GM08714 (cell line): Measurements from ENCODE around the gene ZDHHC11B.
"Not testable (repeated sequence)": the region's sequence is repeated elsewhere in the genome, so short reads cannot be mapped to it uniquely, and the experiment has no call there.

Experiments
- H3K4me3 ChIP-seq: fragments of 200-500 bp; sonication (Bioruptor generic); 2 replicates; pipeline ENCODE4 v1.5.1; 2014; ENCODE audit warnings: mild to moderate bottlenecking, low read length, inconsistent platforms
- ZNF274 ChIP-seq: IDR thresholded peaks from 2 replicates; pipeline ENCODE4 v1.6.1; 2012; ENCODE audit warnings: mild to moderate bottlenecking, low read depth, low read length

ZDHHC11B gene

DNA sequence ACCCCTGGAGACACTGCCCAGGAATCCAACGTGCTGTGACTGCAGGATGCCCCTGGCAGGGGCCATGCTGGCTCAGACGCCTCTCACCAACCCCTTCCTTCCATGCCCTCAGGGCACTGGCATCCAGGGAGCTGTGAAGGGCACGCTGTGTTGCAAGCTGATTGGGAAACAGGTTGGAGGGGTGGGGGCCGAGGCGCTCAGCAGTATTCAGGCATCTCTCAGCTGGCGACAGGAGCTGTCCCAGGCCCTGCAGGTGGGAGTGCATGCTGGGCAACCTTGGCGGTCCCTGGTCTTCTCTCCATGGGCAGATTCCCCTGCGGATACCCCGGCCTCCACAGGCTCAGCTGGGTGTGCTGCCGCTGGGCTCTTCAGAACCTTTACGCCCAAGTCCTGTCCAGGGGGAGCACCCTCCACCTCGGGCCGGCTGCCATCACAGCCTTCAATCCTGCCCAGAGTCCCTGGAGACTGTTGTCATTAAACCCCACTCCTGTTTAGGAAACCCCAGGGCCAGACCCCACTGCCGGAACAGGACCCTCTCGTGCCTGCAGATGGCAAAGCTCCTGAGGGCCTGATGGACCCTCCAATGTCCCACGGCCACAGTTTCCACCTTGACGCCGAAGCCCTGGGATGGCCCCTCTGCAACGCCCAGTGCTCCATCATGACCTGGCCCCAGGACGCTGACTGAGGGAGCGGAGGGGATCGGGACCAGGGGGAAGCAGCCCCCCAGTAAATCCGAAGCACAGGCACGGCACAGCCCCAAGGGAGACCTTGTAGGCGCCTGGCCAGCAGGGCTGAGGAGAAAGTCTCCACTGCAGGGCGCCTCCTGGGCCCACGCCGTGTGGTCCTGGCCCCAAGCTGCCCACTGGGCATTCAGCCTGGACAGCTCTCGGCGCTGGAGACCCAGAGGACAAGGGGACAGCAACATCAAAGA lies 100.7 kb downstream of the ZDHHC11B start:
- no peak for TF ChIP-seq ZNF274
- no peak overlapping the region for H3K4me3 ChIP-seq

DNA sequence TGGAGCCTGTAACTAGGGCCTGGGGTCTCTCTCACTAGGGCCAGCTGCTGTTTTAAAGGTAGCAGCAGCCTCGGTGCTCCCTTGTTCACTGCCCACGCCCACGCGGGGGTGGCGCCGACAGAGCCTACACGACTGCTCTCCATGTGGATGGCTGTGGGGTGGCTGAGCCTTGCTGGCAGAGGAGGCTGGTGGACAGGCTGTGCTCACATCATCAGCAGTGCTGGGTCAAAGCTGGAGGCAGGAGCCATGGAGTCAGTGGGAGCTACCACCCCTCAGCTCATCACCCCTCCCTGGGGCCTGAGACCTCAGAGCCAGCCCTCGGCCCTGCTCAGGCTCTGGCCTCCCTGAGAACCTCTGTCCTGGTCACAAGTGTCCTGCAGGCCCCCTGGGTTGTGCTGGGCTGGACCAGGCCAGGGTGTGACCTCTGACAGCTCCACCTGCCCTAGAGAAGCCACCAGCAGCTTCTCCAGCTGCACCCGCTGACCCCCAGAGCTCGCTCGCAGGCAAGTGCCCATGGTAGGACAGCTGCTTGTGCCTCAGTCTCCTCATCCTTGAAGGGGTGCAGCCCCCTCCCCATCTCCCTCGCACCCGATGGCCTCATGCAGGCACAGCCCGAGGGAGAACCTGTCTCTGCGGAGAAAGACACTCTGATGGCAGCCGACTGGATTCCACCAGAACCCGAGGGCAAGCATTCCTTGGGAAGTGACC lies 101.7 kb downstream of the ZDHHC11B start:
- H3K4me3 ChIP-seq = not testable (repeated sequence)

DNA sequence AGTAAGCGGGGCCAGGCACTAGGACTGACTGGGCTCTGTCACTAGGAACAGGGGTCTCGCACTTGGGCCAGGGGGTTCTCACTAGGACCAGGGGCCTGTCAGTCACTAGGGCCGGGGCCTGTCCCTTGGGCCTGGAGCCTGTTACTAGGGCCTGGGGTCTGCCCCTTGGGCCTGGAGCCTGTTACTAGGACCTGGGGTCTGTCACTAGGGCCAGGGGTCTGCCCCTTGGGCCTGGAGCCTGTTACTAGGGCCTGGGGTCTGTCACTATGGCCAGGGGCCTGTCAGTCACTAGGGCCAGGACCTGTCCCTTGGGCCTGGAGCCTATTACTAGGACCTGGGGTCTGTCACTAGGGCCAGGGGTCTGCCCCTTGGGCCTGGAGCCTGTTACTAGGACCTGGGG lies 102.3 kb downstream of the ZDHHC11B start:
- H3K4me3 ChIP-seq = not testable (repeated sequence)

DNA sequence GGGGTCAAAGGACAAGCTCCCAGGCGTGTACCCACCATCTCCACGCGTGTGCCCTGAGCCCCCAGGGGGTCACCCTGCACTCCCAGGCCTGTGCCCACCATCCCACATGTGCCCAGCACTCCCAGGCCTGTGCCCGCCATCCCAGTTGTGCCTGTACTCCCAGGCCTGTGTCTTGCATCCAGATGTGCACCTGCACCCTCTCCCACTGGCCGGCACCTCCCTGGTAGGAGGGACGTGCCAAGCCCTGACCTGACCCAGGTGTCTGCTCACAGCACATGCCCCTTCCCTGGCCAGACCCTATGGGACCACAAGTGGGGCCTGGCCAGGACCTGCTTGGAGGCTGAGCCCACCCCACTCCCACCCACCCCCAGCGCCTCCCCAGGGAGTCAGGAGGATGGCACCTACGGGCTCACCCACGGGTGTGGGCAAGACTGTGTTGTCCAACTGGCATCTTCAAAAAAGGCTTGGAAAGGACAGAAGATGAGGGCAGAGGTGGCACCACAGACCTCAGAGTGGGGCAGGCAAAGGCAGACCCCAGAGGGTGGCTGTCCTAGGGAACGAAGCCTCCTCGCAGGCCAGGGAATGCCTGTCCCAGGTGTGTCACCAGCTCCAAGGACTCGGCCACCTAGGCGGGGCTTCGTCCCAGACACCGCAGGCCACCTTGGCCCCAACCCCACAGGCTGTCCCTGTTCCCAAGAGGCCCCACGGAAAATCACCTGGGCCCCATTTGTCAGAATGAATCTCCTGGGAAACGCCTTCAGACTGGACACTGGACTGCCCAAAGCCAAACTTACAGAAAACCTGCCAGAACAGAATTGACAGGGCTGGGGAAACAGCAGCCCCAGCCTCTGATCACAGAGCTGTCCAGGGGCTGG lies 103.0 kb downstream of the ZDHHC11B start:
- H3K4me3 ChIP-seq = not testable (repeated sequence)

DNA sequence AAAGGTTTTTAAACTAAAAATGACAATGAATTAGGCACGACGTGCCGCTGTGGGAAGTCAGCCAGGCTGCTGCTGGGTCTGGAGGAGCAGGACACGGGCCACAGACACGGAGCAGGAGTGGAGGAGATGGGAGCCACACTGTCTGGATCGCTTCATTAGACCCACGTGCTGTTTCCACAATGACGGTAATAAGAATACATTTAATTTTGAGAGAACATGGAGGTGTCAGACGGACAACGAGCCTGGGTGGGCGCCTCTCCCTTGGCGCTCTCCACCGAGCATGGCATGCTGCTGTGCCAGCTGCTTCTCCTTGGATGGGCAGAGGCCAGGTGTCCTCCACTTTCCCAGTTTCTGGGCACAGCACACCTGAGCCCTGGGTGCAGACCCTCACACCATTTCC lies 103.7 kb downstream of the ZDHHC11B start:
- H3K4me3 ChIP-seq = not testable (repeated sequence)

DNA sequence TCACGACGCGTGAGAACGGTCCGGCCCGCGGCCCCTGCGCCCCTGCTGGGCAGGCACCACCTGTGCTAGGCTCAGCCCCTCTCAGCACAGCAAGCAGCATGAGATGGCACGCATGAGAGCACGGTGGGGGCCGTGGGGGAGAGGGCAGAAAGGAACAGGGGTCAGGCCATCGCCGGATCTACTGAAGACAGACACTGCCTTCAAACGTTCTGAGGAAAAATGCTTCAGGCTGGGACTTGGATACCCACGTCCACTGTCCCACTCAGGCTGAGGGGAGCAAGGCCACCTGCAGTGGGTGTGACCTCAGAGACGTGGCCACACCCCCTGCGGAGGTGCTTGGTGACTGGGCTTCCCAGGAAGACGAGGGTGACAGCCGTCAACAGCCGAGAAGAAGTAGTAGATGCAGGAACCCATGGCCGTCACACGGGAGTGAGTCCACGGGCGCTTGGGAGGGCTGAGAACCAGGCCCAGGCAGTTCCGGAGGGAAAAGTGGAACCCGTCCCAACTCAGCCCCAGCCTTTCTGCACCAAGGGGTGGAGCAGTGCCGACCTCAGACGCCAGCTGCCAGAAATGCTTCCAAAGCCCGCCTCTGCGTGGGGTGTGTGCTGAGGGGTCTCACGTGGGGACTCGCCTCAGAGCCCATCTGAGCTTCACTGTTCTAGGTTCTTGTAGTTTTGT lies 104.3 kb downstream of the ZDHHC11B start:
- not testable (repeated sequence) for H3K4me3 ChIP-seq

DNA sequence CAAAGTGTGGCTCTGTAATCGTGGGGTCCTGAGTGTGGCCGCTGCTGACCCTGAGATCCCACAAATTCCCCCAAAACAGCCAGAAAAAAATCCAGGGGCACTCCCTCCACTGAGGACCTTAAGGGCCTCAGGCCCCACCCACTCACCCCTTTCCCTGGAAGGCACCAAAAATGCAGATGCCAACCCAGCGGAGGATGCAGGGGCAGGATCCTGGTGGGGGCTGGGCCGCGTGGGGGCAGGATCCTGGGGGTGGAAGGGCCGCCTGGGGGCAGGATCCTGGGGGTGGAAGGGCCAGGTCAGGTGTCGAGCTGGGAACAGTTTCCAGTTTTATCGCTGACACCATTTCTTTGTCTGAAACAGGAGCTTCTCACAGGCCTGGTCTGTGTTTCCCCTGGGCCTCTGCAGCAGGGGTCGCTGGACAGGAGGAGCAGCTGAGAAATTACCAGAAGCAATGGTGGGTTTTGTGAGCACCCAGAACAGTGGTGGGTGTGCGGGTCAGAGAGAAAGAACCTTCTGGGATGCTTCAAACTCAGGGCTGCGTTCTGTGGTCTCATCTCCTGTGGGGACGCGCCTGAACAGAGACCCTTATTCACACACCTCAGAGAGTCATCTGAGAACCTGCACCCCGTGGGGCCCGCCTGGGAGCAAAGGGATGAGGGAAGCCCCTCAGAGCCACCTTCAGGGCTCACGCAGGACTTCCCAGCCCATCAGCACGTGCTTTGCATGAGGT lies 105.2 kb downstream of the ZDHHC11B start:
- not testable (repeated sequence) for H3K4me3 ChIP-seq

DNA sequence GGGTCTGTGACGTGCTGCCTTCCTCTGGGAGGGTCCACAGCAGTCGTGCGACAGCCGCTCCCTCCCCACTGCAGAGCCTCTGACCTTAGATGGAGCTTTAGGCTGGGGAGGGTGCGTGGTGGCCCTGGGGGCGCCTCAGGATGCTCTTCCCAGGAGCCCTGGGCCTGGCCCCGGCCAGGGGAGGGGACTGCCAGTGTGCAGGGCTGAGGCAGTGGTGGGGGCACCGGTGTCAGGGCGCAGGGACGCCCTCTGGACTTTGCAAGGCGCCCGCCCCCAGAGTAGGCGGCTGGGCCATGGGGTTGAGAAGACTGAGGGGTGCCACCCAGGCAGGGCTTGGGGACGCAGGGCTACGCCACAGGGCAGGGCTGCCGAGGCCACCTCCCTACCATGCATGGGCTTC lies 106.0 kb downstream of the ZDHHC11B start:
- H3K4me3 ChIP-seq = not testable (repeated sequence)

DNA sequence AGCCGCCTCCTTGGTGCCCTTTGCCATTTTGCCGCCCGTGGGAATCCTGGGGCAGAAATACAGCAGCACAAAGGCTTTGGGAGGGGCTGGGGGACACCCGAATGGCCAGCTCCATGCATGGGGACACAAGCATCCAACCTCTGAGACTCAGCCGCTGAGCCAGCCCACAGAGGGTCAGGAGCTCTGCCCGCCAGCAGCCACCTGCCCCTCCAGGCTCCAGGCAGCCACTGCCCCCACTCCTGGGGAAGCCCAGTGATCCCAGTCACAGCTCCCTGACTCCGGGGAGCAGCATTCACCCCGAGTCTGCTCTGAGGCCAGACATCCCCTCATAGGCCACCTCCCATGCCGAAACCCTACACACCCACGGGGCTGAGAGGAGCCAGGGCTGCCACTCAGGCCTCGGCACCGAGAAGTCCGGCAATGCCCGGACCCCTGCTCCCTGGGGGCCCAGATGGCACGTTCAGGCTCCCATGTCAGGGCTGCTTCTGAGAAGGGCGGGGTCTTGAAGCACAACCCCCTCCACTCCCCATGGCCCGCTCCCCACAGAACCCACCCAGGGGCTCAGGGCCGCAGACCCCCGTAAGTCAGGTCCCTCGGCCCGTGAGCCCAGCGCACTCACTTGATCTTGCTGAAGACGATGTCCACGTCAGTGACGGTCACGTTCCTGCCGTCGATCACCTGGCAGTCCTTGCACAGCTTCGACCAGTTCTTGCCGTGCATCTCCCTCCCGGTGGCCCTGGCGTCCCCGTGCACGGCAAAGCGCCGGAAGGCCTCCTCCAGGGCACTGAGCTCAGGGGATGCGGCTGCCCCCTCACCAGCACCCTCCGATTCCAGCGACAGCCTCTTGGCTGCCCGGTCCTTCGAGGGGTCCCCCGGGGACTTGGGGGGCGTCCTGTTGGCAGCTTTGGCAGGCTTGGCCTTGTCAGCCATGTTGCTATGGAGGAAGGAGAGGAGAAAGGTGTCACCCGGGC lies 107.1 kb downstream of the ZDHHC11B start:
- no peak overlapping the region for H3K4me3 ChIP-seq
- TF ChIP-seq ZNF274 = no peak

DNA sequence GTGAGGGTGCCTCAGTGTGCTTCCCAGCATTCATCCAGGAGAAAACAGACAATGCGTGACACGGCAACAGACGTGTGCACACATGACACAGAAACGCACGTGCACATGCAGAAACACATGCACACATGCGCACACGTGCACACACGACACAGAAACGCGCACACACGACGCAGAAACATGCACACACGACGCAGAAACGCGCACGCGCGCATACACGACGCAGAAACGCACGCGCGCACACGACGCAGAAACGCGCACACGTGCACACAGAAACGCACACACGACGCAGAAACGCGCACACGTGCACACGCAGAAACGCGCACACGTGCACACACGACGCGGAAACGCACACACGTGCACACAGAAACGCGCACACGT lies 107.8 kb downstream of the ZDHHC11B start:
- TF ChIP-seq ZNF274 = no peak
- H3K4me3 ChIP-seq = no peak overlapping the region

DNA sequence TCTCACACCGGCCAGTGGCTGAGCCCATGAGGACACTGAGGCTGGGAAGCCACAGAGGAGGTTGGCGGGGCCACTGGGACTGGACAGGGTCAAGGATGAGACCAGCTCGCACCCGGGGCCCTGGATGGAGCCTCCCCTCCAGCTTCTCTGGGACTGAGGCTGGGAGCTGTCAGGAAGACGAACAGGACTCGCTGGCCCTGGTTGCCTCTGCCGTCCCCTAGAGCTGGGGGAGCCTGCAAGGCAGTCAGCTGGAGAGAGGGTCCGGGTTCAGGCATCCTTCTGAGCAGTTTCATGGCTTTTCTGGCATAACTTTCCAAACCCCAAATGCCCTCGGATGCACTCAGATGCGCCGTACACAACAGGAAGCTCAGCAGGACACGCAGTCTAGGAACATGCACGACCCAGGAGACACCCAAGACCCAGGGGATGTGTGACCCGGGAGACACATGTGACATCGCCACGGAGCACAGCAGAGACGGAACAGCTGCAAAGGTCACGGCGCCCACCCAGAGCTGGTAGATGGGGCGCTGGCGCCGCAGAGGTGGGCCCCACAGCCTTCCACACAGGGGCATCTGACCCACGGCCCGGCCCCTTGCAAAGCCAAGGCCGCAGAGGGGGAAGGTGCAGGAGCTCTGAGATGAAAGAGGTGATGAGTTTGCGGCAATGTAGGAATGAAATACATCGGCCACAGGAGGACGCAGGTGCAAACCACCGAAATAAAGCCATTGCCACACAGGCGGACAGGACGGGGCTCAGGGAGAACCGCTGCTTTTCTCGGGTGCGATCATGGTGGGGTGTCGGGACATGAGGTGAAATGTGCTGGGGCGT lies 108.4 kb downstream of the ZDHHC11B start:
- no peak for TF ChIP-seq ZNF274
- H3K4me3 ChIP-seq = no peak overlapping the region
